Astrocyte (in vitro differentiated cells and primary cell): ENCODE data around the gene BTBD8. TPM values are rescaled to one million over a fixed set of nuclear protein-coding genes. Genes with fewer than 3 reads are reported as not detected.

Source experiments
- DNase-seq: peaks from one replicate; pipeline ENCODE4 v3.0.0-alpha.2; 2010; ENCODE audit warnings: low read depth
- FAIRE-seq: peaks from 2 replicates; lab custom pipeline; 2011; peaks lifted over from hg19 to GRCh38; lab: Jason Lieb, UNC
- H2AFZ ChIP-seq: 2 replicates; pipeline ENCODE4 v1.6.0; 2012; ENCODE audit warnings: low read depth, low read length, inconsistent platforms
- H3K27ac ChIP-seq: 2 replicates; pipeline ENCODE4 v1.5.1; 2011; ENCODE audit warnings: low read depth, low read length, inconsistent platforms
- H3K27me3 ChIP-seq: 2 replicates; pipeline ENCODE4 v1.6.0; 2011; ENCODE audit warnings: low read length, inconsistent platforms; ENCODE audit not compliant: insufficient read depth
- H3K36me3 ChIP-seq: 2 replicates; pipeline ENCODE4 v1.5.1; 2011; ENCODE audit warnings: low read length, inconsistent platforms; ENCODE audit not compliant: insufficient read depth
- H3K4me1 ChIP-seq: 2 replicates; pipeline ENCODE4 v1.5.1; 2011; ENCODE audit warnings: low read length, inconsistent platforms; ENCODE audit not compliant: insufficient read depth
- H3K4me2 ChIP-seq: 2 replicates; pipeline ENCODE4 v1.6.0; 2012; ENCODE audit warnings: low read length, inconsistent platforms
- H3K4me3 ChIP-seq: 2 replicates; pipeline ENCODE4 v1.5.1; 2011; ENCODE audit warnings: low read depth, mild to moderate bottlenecking, low read length, inconsistent platforms; ENCODE audit not compliant: insufficient read depth
- H3K79me2 ChIP-seq: 2 replicates; pipeline ENCODE4 v1.6.0; 2012; ENCODE audit warnings: mild to moderate bottlenecking, low read length, inconsistent platforms; ENCODE audit not compliant: insufficient read depth
- H3K9ac ChIP-seq: 2 replicates; pipeline ENCODE4 v1.6.0; 2012; ENCODE audit warnings: mild to moderate bottlenecking, low read length, inconsistent platforms
- H3K9me3 ChIP-seq: 2 replicates; pipeline ENCODE4 v1.5.1; 2012; ENCODE audit warnings: low read depth, mild to moderate bottlenecking, low read length, inconsistent platforms; ENCODE audit not compliant: insufficient read depth
- H4K20me1 ChIP-seq: 2 replicates; pipeline ENCODE4 v1.6.0; 2012; ENCODE audit warnings: low read length, inconsistent platforms; ENCODE audit not compliant: insufficient read depth
- H3K27ac Mint-ChIP-seq: one replicate; pipeline ENCODE4 v1.8.0; 2021; ENCODE audit warnings: mild to moderate bottlenecking, mixed read lengths; ENCODE audit not compliant: unreplicated experiment
- H3K27me3 Mint-ChIP-seq: one replicate; pipeline ENCODE4 v1.8.0; 2021; ENCODE audit warnings: low read depth, mixed read lengths; ENCODE audit not compliant: unreplicated experiment
- H3K36me3 Mint-ChIP-seq: one replicate; pipeline ENCODE4 v1.8.0; 2021; ENCODE audit warnings: low read depth, mixed read lengths; ENCODE audit not compliant: unreplicated experiment
- H3K4me1 Mint-ChIP-seq: one replicate; pipeline ENCODE4 v1.8.0; 2021; ENCODE audit warnings: low read depth, mixed read lengths; ENCODE audit not compliant: unreplicated experiment
- H3K4me3 Mint-ChIP-seq: one replicate; pipeline ENCODE4 v1.8.0; 2021; ENCODE audit warnings: mild to moderate bottlenecking, moderate library complexity, mixed read lengths; ENCODE audit not compliant: unreplicated experiment
- H3K9me3 Mint-ChIP-seq: one replicate; pipeline ENCODE4 v1.8.0; 2021; ENCODE audit warnings: mild to moderate bottlenecking, mixed read lengths; ENCODE audit not compliant: unreplicated experiment
- EZH2 ChIP-seq: IDR thresholded peaks from 2 replicates; pipeline ENCODE4 v1.6.1; 2012; ENCODE audit warnings: mild to moderate bottlenecking, low read length, inconsistent platforms; ENCODE audit not compliant: insufficient read depth
- total RNA-seq: library from RNA; stranded (reverse); gene quantifications from 2 replicates; pipeline ENCODE4 v1.2.1, GENCODE V29; 2021
- TF ChIP-seq, protein P1 (sequence below): IDR thresholded peaks from 2 replicates; pipeline ENCODE4 v1.5.1; 2011; ENCODE audit warnings: low read depth, mild to moderate bottlenecking, inconsistent platforms, low read length, moderate library complexity; ENCODE audit not compliant: insufficient read depth

Gene BTBD8
- total RNA-seq, 1 donor from 2014 or later = 1.8 TPM

- no peaks in the 10 kb centered on the region for H3K4me1 ChIP-seq
- no peaks in the 10 kb centered on the region for H3K27me3 ChIP-seq
- TF ChIP-seq EZH2 = no peak
- TF ChIP-seq, protein P1, sequence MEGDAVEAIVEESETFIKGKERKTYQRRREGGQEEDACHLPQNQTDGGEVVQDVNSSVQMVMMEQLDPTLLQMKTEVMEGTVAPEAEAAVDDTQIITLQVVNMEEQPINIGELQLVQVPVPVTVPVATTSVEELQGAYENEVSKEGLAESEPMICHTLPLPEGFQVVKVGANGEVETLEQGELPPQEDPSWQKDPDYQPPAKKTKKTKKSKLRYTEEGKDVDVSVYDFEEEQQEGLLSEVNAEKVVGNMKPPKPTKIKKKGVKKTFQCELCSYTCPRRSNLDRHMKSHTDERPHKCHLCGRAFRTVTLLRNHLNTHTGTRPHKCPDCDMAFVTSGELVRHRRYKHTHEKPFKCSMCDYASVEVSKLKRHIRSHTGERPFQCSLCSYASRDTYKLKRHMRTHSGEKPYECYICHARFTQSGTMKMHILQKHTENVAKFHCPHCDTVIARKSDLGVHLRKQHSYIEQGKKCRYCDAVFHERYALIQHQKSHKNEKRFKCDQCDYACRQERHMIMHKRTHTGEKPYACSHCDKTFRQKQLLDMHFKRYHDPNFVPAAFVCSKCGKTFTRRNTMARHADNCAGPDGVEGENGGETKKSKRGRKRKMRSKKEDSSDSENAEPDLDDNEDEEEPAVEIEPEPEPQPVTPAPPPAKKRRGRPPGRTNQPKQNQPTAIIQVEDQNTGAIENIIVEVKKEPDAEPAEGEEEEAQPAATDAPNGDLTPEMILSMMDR = no peak
- DNase-seq = no peak
- H3K36me3 ChIP-seq = no peaks in the 10 kb centered on the region
- H3K79me2 ChIP-seq = no peaks in the 10 kb centered on the region
- no peak overlapping the region for H3K4me3 ChIP-seq
- H3K27me3 Mint-ChIP-seq = no peaks in the 10 kb centered on the region
- no peak overlapping the region for H3K4me2 ChIP-seq
- peaks cover 11% of the 10 kb centered on the region for H3K9me3 Mint-ChIP-seq
- no peak for FAIRE-seq
- peaks cover 7% of the 10 kb centered on the region for H3K9me3 ChIP-seq
- H3K4me1 Mint-ChIP-seq = no peaks in the 10 kb centered on the region
- H4K20me1 ChIP-seq = no peaks in the 10 kb centered on the region
- no peak overlapping the region for H3K27ac Mint-ChIP-seq
- no peak overlapping the region for H3K27ac ChIP-seq
- H3K9ac ChIP-seq = no peak overlapping the region
- no peak overlapping the region for H2AFZ ChIP-seq
- peaks cover 11% of the 10 kb centered on the region for H3K36me3 Mint-ChIP-seq
- no peak overlapping the region for H3K4me3 Mint-ChIP-seq
These were observed 5.6 kb downstream of the BTBD8 start for GRCh38 chr1:92085727-92086126.

- Histone ChIP-seq H3K79me2 (no peaks in the 10 kb centered on the region), H3K27ac (no peak overlapping the region), H3K4me1 (no peaks in the 10 kb centered on the region), H3K4me3 (no peak overlapping the region), H3K9me3 (peaks cover 7% of the 10 kb centered on the region), H3K9ac (no peak overlapping the region), H2AFZ (no peak overlapping the region), H3K27me3 (no peaks in the 10 kb centered on the region), H4K20me1 (no peaks in the 10 kb centered on the region), H3K4me2 (no peak overlapping the region), H3K36me3 (no peaks in the 10 kb centered on the region)
- FAIRE-seq = no peak
- H3K27me3 Mint-ChIP-seq = no peaks in the 10 kb centered on the region
- H3K9me3 Mint-ChIP-seq = peaks cover 11% of the 10 kb centered on the region
- no peaks in the 10 kb centered on the region for H3K4me1 Mint-ChIP-seq
- H3K36me3 Mint-ChIP-seq = peaks cover 13% of the 10 kb centered on the region
- no peak overlapping the region for H3K27ac Mint-ChIP-seq
- DNase-seq = no peak
- TF ChIP-seq, protein P1 = no peak
- no peak for TF ChIP-seq EZH2
- no peak overlapping the region for H3K4me3 Mint-ChIP-seq
These were observed 7.4 kb downstream of the BTBD8 start for GRCh38 chr1:92087542-92087941.

DNA sequence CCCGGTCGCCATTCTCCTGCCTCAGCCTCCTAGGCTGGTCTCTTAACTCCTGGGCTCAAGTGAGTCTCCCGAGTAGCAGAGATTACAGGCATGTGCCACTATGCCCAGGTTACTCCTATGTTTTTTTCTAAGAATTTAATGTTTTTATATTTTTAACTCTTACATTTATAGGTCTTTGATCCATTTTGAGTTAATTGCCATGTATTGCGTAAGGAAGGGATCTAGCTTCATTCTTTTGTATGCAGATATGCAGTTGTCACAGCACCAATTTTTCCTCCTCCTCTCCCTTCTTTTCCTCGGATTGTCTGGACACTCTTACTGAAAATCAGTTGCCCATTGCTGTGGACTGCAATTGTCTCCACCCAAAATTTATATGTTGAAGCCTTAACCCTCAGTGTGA lies 11.5 kb downstream of the BTBD8 start:
- no peaks in the 10 kb centered on the region for H3K36me3 ChIP-seq
- H3K4me3 Mint-ChIP-seq = no peak overlapping the region
- H3K27ac Mint-ChIP-seq = no peak overlapping the region
- H3K36me3 Mint-ChIP-seq = peaks cover 2% of the 10 kb centered on the region
- no peaks in the 10 kb centered on the region for H3K27me3 Mint-ChIP-seq
- no peak overlapping the region for H3K27ac ChIP-seq
- no peak overlapping the region for H3K9ac ChIP-seq
- H3K4me1 Mint-ChIP-seq = no peaks in the 10 kb centered on the region
- no peak for FAIRE-seq
- no peaks in the 10 kb centered on the region for H3K9me3 Mint-ChIP-seq
- H3K4me3 ChIP-seq = no peak overlapping the region
- no peaks in the 10 kb centered on the region for H3K27me3 ChIP-seq
- no peak for DNase-seq
- no peaks in the 10 kb centered on the region for H4K20me1 ChIP-seq
- no peaks in the 10 kb centered on the region for H3K79me2 ChIP-seq
- no peak overlapping the region for H2AFZ ChIP-seq
- no peak overlapping the region for H3K4me2 ChIP-seq
- no peaks in the 10 kb centered on the region for H3K4me1 ChIP-seq
- peaks cover under 1% of the 10 kb centered on the region for H3K9me3 ChIP-seq
- TF ChIP-seq, protein P1 = no peak
- no peak for TF ChIP-seq EZH2
